Caco-2 (cell line): ENCODE measurements around the gene ZC3H12A. TPM values are rescaled to one million over a fixed set of nuclear protein-coding genes. Genes with fewer than 3 reads are reported as not detected.
A peak's percentile ranks its signal among the peaks of the same experiment; 100 is the strongest.

ENCODE experiments used
- BruUV-seq: library from RNA; stranded (reverse); fragments of 400-500 nt; replicated peaks from 2 replicates; lab custom pipeline; 2021; lab: Mats Ljungman, UMichigan
- CTCF ChIA-PET: fragments of 300-600 bp; sonication (Branson Sonifier 250); formaldehyde crosslinking; loops from one replicate; lab custom pipeline; 2022; ENCODE audit warnings: antibody characterized with exemption; lab: Charles Lee
- POLR2A ChIA-PET: fragments of 300-600 bp; sonication (Branson Sonifier 250); formaldehyde crosslinking; loops from one replicate; lab custom pipeline; 2022; ENCODE audit warnings: antibody characterized with exemption; lab: Charles Lee
- DNase-seq, 2 experiments: peaks; one replicate each; pipeline versions ENCODE4 v3.0.0 to v3.0.0-alpha.2; 2020 to 2022
- H3K27me3 ChIP-seq: replicated peaks from 2 replicates; pipeline ENCODE4 v1.6.0; 2011; ENCODE audit warnings: low read length; ENCODE audit not compliant: control insufficient read depth, insufficient read depth
- H3K36me3 ChIP-seq: 2 replicates; pipeline ENCODE4 v1.5.1; 2011; ENCODE audit warnings: low read length; ENCODE audit not compliant: control insufficient read depth, insufficient read depth
- H3K4me1 ChIP-seq: fragments of 250-450 bp; sonication (Bioruptor Pico); 2 replicates; pipeline ENCODE4 v1.5.1; 2020; ENCODE audit warnings: mild to moderate bottlenecking
- H3K4me3 ChIP-seq: 2 replicates; pipeline ENCODE4 v1.5.1; 2011; ENCODE audit warnings: low read depth, mild to moderate bottlenecking, control low read depth, low read length
- H3K9me3 ChIP-seq: fragments of 250-450 bp; sonication (Bioruptor Pico); 2 replicates; pipeline ENCODE4 v1.5.1; 2020; ENCODE audit warnings: mild to moderate bottlenecking, moderate library complexity
- H3K27ac Mint-ChIP-seq: one replicate; pipeline ENCODE4 v1.8.0; 2022; ENCODE audit warnings: mixed read lengths; ENCODE audit not compliant: unreplicated experiment
- H3K27me3 Mint-ChIP-seq: one replicate; pipeline ENCODE4 v1.8.0; 2022; ENCODE audit warnings: mixed read lengths; ENCODE audit not compliant: insufficient read depth, unreplicated experiment
- H3K36me3 Mint-ChIP-seq: one replicate; pipeline ENCODE4 v1.8.0; 2022; ENCODE audit warnings: mild to moderate bottlenecking, mixed read lengths; ENCODE audit not compliant: insufficient read depth, unreplicated experiment
- H3K4me1 Mint-ChIP-seq: one replicate; pipeline ENCODE4 v1.8.0; 2022; ENCODE audit warnings: low read depth, mixed read lengths; ENCODE audit not compliant: unreplicated experiment
- H3K4me3 Mint-ChIP-seq: one replicate; pipeline ENCODE4 v1.8.0; 2022; ENCODE audit warnings: mild to moderate bottlenecking, moderate library complexity, mixed read lengths; ENCODE audit not compliant: unreplicated experiment
- H3K9me3 Mint-ChIP-seq: one replicate; pipeline ENCODE4 v1.8.0; 2022; ENCODE audit warnings: mixed read lengths; ENCODE audit not compliant: unreplicated experiment
- intact Hi-C: fragments of 100-400 bp; cut with micrococcal nuclease; formaldehyde crosslinking; loops from one replicate; pipeline ENCODE4 v1.10.0; 2022; ENCODE audit not compliant: unreplicated experiment
- total RNA-seq: library from RNA; stranded (reverse); gene quantifications from 2 replicates; pipeline ENCODE4 v1.2.3, GENCODE V29; 2022
- TF ChIP-seq, protein P1 (sequence below), 2 experiments: fragments of 200-600 bp in 1 of 2; IDR thresholded peaks; 1 replicate in 1 of 2; 2 replicates in 1 of 2; pipeline versions ENCODE4 v1.5.1 to v1.8.0; 2011 to 2022; ENCODE audit warnings: antibody characterized with exemption in 1 of 2, control low read depth in 1 of 2, inconsistent platforms in 1 of 2, low read depth in 1 of 2, low read length in 1 of 2, mild to moderate bottlenecking in 1 of 2, moderate library complexity in 1 of 2; ENCODE audit not compliant: insufficient read depth in 1 of 2, severe bottlenecking in 1 of 2, unreplicated experiment in 1 of 2

Gene ZC3H12A
- total RNA-seq, 1 experiment from 2014 or later = 4.7 TPM

GRCh38 chr1:37485902-37486679 is 11.7 kb downstream of the ZC3H12A start:
- no peaks in the 10 kb centered on the region for H3K9me3 ChIP-seq
- Mint-ChIP-seq H3K27me3 (no peaks in the 10 kb centered on the region), H3K4me3 (no peak overlapping the region), H3K27ac (no peak overlapping the region), H3K4me1 (no peaks in the 10 kb centered on the region), H3K36me3 (peaks cover 11% of the 10 kb centered on the region), H3K9me3 (no peaks in the 10 kb centered on the region)
- intact Hi-C loops = no loop called here
- DNase-seq = no peak
- ChIA-PET POLR2A (no interaction called here), CTCF (interaction anchor here (2.5 kb wide), 1 partner anchor 32 kb away, joined by 14 read pairs; no protein-coding TSS in a partner anchor)
- H3K36me3 ChIP-seq = no peaks in the 10 kb centered on the region
- H3K4me3 ChIP-seq = no peak overlapping the region
- TF ChIP-seq, protein P1, sequence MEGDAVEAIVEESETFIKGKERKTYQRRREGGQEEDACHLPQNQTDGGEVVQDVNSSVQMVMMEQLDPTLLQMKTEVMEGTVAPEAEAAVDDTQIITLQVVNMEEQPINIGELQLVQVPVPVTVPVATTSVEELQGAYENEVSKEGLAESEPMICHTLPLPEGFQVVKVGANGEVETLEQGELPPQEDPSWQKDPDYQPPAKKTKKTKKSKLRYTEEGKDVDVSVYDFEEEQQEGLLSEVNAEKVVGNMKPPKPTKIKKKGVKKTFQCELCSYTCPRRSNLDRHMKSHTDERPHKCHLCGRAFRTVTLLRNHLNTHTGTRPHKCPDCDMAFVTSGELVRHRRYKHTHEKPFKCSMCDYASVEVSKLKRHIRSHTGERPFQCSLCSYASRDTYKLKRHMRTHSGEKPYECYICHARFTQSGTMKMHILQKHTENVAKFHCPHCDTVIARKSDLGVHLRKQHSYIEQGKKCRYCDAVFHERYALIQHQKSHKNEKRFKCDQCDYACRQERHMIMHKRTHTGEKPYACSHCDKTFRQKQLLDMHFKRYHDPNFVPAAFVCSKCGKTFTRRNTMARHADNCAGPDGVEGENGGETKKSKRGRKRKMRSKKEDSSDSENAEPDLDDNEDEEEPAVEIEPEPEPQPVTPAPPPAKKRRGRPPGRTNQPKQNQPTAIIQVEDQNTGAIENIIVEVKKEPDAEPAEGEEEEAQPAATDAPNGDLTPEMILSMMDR (IDR thresholded peaks at IDR 0.05; ENCODE audit: insufficient read depth in 1 of 2, low read depth in 1 of 2, low read length in 1 of 2, severe bottlenecking in 1 of 2, unreplicated experiment in 1 of 2) = no peak
- H3K27me3 ChIP-seq = no peaks in the 10 kb centered on the region
- no TSS peak for BruUV-seq
- no peaks in the 10 kb centered on the region for H3K4me1 ChIP-seq

- intact Hi-C loops = loop anchor here (1.0 kb wide), 1 partner anchor 33 kb away; no protein-coding TSS in a partner anchor
- Mint-ChIP-seq H3K27ac (no peak overlapping the region), H3K9me3 (no peaks in the 10 kb centered on the region), H3K4me3 (no peak overlapping the region), H3K27me3 (no peaks in the 10 kb centered on the region), H3K36me3 (peaks cover 14% of the 10 kb centered on the region), H3K4me1 (no peaks in the 10 kb centered on the region)
- no TSS peak for BruUV-seq
- POLR2A ChIA-PET = interaction anchor here (0.9 to 1.0 kb wide), 2 partner anchors 13 to 28 kb away, joined by 3 to 9 read pairs; partner anchors contain the start of gene MEAF6
- peak; percentile 56 to 75 for DNase-seq
- CTCF ChIA-PET = interaction anchor here (1.0 to 2.5 kb wide), 8 partner anchors 9 to 205 kb away, joined by 3 to 14 read pairs (median 5); partner anchors contain the start of gene ZC3H12A
- Histone ChIP-seq H3K9me3 (no peaks in the 10 kb centered on the region), H3K4me3 (no peak overlapping the region), H3K27me3 (no peaks in the 10 kb centered on the region), H3K36me3 (no peaks in the 10 kb centered on the region), H3K4me1 (no peaks in the 10 kb centered on the region)
- TF ChIP-seq, protein P1 (IDR thresholded peaks at IDR 0.05; ENCODE audit: insufficient read depth in 1 of 2, low read depth in 1 of 2, low read length in 1 of 2, severe bottlenecking in 1 of 2, unreplicated experiment in 1 of 2) = peak; percentile 82 to 90
Observed at GRCh38 chr1:37486680-37487618, 12.6 kb downstream of the ZC3H12A start.

- ChIA-PET POLR2A (interaction anchor here (0.9 to 1.0 kb wide), 2 partner anchors 14 to 27 kb away, joined by 3 to 9 read pairs; partner anchors contain the start of gene MEAF6), CTCF (interaction anchor here (1.0 to 2.5 kb wide), 8 partner anchors 8 to 204 kb away, joined by 3 to 14 read pairs (median 5); partner anchors contain the start of gene ZC3H12A)
- Mint-ChIP-seq H3K4me1 (no peaks in the 10 kb centered on the region), H3K9me3 (no peaks in the 10 kb centered on the region), H3K4me3 (no peak overlapping the region), H3K27ac (no peak overlapping the region), H3K36me3 (peaks cover 13% of the 10 kb centered on the region), H3K27me3 (no peaks in the 10 kb centered on the region)
- no peak overlapping the region for H3K4me3 ChIP-seq
- no peak for DNase-seq
- H3K4me1 ChIP-seq = no peaks in the 10 kb centered on the region
- no peaks in the 10 kb centered on the region for H3K36me3 ChIP-seq
- H3K27me3 ChIP-seq = no peaks in the 10 kb centered on the region
- TF ChIP-seq, protein P1 (IDR thresholded peaks at IDR 0.05; ENCODE audit: insufficient read depth in 1 of 2, low read depth in 1 of 2, low read length in 1 of 2, severe bottlenecking in 1 of 2, unreplicated experiment in 1 of 2) = no peak
- intact Hi-C loops = loop anchor here (1.0 kb wide), 1 partner anchor 33 kb away; no protein-coding TSS in a partner anchor
- BruUV-seq = no TSS peak
- H3K9me3 ChIP-seq = no peaks in the 10 kb centered on the region
Observed at GRCh38 chr1:37487619-37487984, 13.2 kb downstream of the ZC3H12A start.
